Epithelial cell of esophagus (primary cell): ENCODE data around the gene ZMYND19.
"Not testable (repeated sequence)": the region's sequence is repeated elsewhere in the genome, so short reads cannot be mapped to it uniquely, and the experiment has no call there.

Source experiments
- DNase-seq: peaks from one replicate; pipeline ENCODE4 v3.0.0; 2010; ENCODE audit warnings: low read depth
- H3K4me3 ChIP-seq: 2 replicates; pipeline ENCODE4 v1.5.1; 2011; ENCODE audit warnings: mild to moderate bottlenecking, low read length, control low read depth
- CTCF ChIP-seq: IDR thresholded peaks from 2 replicates; pipeline ENCODE4 v1.5.1; 2011; ENCODE audit warnings: low read depth, mild to moderate bottlenecking, low read length, control low read depth, inconsistent platforms; ENCODE audit not compliant: insufficient read depth; ENCODE audit errors: missing control alignments

The ZMYND19 gene

GRCh38 chr9:137631345-137632229 is 41.3 kb upstream of the ZMYND19 start:
- no peak for DNase-seq
- H3K4me3 ChIP-seq: no peak overlapping the region
- no peak for TF ChIP-seq CTCF

- no peak overlapping the region for H3K4me3 ChIP-seq
- no peak for TF ChIP-seq CTCF
- no peak for DNase-seq
Observed at GRCh38 chr9:137630679-137631078, 40.4 kb upstream of the ZMYND19 start.

GRCh38 chr9:137630126-137630525 is 39.8 kb upstream of the ZMYND19 start:
- no peak for TF ChIP-seq CTCF
- DNase-seq: no peak
- no peak overlapping the region for H3K4me3 ChIP-seq

GRCh38 chr9:137627406-137627805 is 37.1 kb upstream of the ZMYND19 start:
- not testable (repeated sequence) for DNase-seq, H3K4me3 ChIP-seq

GRCh38 chr9:137626464-137626863 is 36.2 kb upstream of the ZMYND19 start:
- DNase-seq: no peak
- H3K4me3 ChIP-seq: no peak overlapping the region
- no peak for TF ChIP-seq CTCF

GRCh38 chr9:137622211-137622610 is 31.9 kb upstream of the ZMYND19 start:
- not testable (repeated sequence) for H3K4me3 ChIP-seq, DNase-seq

GRCh38 chr9:137621131-137621757 is 30.9 kb upstream of the ZMYND19 start:
- H3K4me3 ChIP-seq: no peak overlapping the region
- DNase-seq: peak; percentile 19
- TF ChIP-seq CTCF: peak; percentile 47

- DNase-seq: no peak
- H3K4me3 ChIP-seq: no peak overlapping the region
Observed at GRCh38 chr9:137620581-137620980, 30.3 kb upstream of the ZMYND19 start.

More at GRCh38 chr9:137620581-137620980, 30.3 kb upstream of the ZMYND19 start:
- no peak for TF ChIP-seq CTCF
